K562 (cell line): ENCODE data around the gene PSMG3. TPM values are rescaled to one million over a fixed set of nuclear protein-coding genes. Genes with fewer than 3 reads are reported as not detected.

Experiments
- ATAC-seq: fragments of 200-7000 bp; cut with Tn5 transposase; 3 replicates; pipeline ENCODE4 v1.9.1; 2020; ENCODE audit warnings: moderate library complexity
- BruUV-seq: library from RNA; stranded (reverse); fragments of 400-500 nt; replicated peaks from 2 replicates; lab custom pipeline; 2021; lab: Mats Ljungman, UMichigan
- CTCF ChIA-PET: fragments of 300-600 bp; formaldehyde crosslinking; extraction: SDS; loops from one replicate; lab custom pipeline; 2021; ENCODE audit warnings: low intra/inter-chr PET ratio; lab: Yijun Ruan, JAX
- POLR2A ChIA-PET: fragments of 300-600, 350-650 bp; sonication (Branson Sonifier 250); formaldehyde crosslinking; extraction: SDS; loops from one replicate; lab custom pipeline; 2021; ENCODE audit warnings: antibody characterized with exemption, inconsistent platforms; lab: Yijun Ruan, JAX
- DNase-seq, 4 experiments: peaks; one replicate each; pipeline versions ENCODE4 v3.0.0 to v3.0.0-alpha.2; 2011 to 2018; ENCODE audit warnings: low spot score in 3 of 4, mixed read lengths in 3 of 4; ENCODE audit errors: extremely low read depth in 1 of 4
- FAIRE-seq: peaks from 2 replicates; lab custom pipeline; 2011; peaks lifted over from hg19 to GRCh38; lab: Jason Lieb, UNC
- H2AFZ ChIP-seq: 2 replicates; pipeline ENCODE4 v1.6.0; 2011; ENCODE audit warnings: low read depth, low read length, control low read depth, inconsistent platforms
- H3K27ac ChIP-seq: fragments of 200-600 bp; 3 replicates; pipeline ENCODE4 v1.8.0; 2011; ENCODE audit warnings: low read depth, mild to moderate bottlenecking, control low read depth, inconsistent platforms, low read length, moderate library complexity, mixed read lengths; ENCODE audit errors: extremely low read depth
- H3K27me3 ChIP-seq, 2 experiments: fragments of 300-600 bp in 1 of 2; 2 replicates in 1 of 2; 3 replicates in 1 of 2; pipeline versions ENCODE4 v1.6.0 to v1.8.0; 2011; ENCODE audit warnings: inconsistent platforms in 2 of 2, low read length in 2 of 2, mild to moderate bottlenecking in 1 of 2, mixed read lengths in 1 of 2, moderate library complexity in 1 of 2; ENCODE audit not compliant: control insufficient read depth in 2 of 2, insufficient read depth in 2 of 2
- H3K36me3 ChIP-seq: fragments of 300-600 bp; 3 replicates; pipeline ENCODE4 v1.8.0; 2011; ENCODE audit warnings: mild to moderate bottlenecking, low read length, inconsistent platforms; ENCODE audit not compliant: control insufficient read depth, insufficient read depth
- H3K4me1 ChIP-seq, 2 experiments: fragments of 200-600 bp in 1 of 2; replicated peaks in 1 of 2; 2 replicates in 1 of 2; 3 replicates in 1 of 2; pipeline versions ENCODE4 v1.5.1 to v1.8.0; 2011; ENCODE audit warnings: inconsistent platforms in 2 of 2, low read length in 2 of 2, mild to moderate bottlenecking in 1 of 2, mixed read lengths in 1 of 2, moderate library complexity in 1 of 2; ENCODE audit not compliant: control insufficient read depth in 2 of 2, insufficient read depth in 2 of 2
- H3K4me2 ChIP-seq: 2 replicates; pipeline ENCODE4 v1.6.1; 2011; ENCODE audit warnings: low read length, control low read depth, inconsistent platforms, mixed read lengths; ENCODE audit not compliant: insufficient read depth
- H3K4me3 ChIP-seq: fragments of 200-600 bp; sonication (generic), shearing (Covaris generic); 2 replicates; pipeline ENCODE4 v1.5.1; 2016; ENCODE audit warnings: control low read depth, inconsistent platforms
- H3K79me2 ChIP-seq: fragments of 200-600 bp; 3 replicates; pipeline ENCODE4 v1.8.0; 2011; ENCODE audit warnings: low read length, inconsistent platforms; ENCODE audit not compliant: control insufficient read depth, insufficient read depth
- H3K9ac ChIP-seq, 2 experiments: 2 replicates each; pipeline versions ENCODE4 v1.6.0 to v1.6.1; 2011; ENCODE audit warnings: low read depth in 2 of 2, low read length in 2 of 2, control low read depth in 1 of 2, inconsistent platforms in 1 of 2, mild to moderate bottlenecking in 1 of 2, mixed read lengths in 1 of 2; ENCODE audit not compliant: insufficient read depth in 1 of 2
- H3K9me1 ChIP-seq: one replicate; pipeline ENCODE4 v1.6.0; 2011; ENCODE audit warnings: inconsistent platforms, mild to moderate bottlenecking, low read length, moderate library complexity; ENCODE audit not compliant: control insufficient read depth, insufficient read depth
- H3K9me3 ChIP-seq: replicated peaks from 2 replicates; pipeline ENCODE4 v1.5.1; 2011; ENCODE audit warnings: low read depth, low read length, inconsistent platforms; ENCODE audit not compliant: control insufficient read depth, insufficient read depth
- H4K20me1 ChIP-seq: replicated peaks from 2 replicates; pipeline ENCODE4 v1.6.1; 2011; ENCODE audit warnings: low read length, inconsistent platforms, mixed read lengths; ENCODE audit not compliant: control insufficient read depth, insufficient read depth
- CLOCK ChIP-seq: fragments of 250-450 bp; sonication (Bioruptor Pico); IDR thresholded peaks from 2 replicates; pipeline ENCODE4 v1.4.0; 2020; ENCODE audit warnings: mild to moderate bottlenecking, moderate library complexity, borderline replicate concordance
- CREBBP ChIP-seq: IDR thresholded peaks from one replicate; pipeline ENCODE4 v1.6.1; 2012; ENCODE audit warnings: low read depth, mild to moderate bottlenecking, control low read depth, inconsistent platforms, low read length
- CXXC5 ChIP-seq: fragments of 250-450 bp; sonication (Bioruptor Pico); IDR thresholded peaks from 2 replicates; pipeline ENCODE4 v1.8.0; 2022; ENCODE audit warnings: inconsistent platforms, mild to moderate bottlenecking, moderate library complexity
- DNMT1 ChIP-seq: fragments of 450-650 bp; IDR thresholded peaks from 2 replicates; pipeline ENCODE4 v1.6.1; 2016; ENCODE audit warnings: antibody characterized with exemption, mild to moderate bottlenecking
- E2F3 ChIP-seq: fragments of 250-450 bp; sonication (Bioruptor Pico); IDR thresholded peaks from 2 replicates; pipeline ENCODE4 v1.4.0; 2020; ENCODE audit warnings: mild to moderate bottlenecking
- HEY1 ChIP-seq: fragments of 250-450 bp; sonication (Bioruptor Pico); IDR thresholded peaks from 2 replicates; pipeline ENCODE4 v1.5.0; 2020; ENCODE audit warnings: mild to moderate bottlenecking, moderate library complexity, borderline replicate concordance
- HLTF ChIP-seq: fragments of 450-650 bp; IDR thresholded peaks from 2 replicates; pipeline ENCODE4 v1.6.1; 2016
- L3MBTL2 ChIP-seq: fragments of 450-650 bp; IDR thresholded peaks from 2 replicates; pipeline ENCODE4 v1.6.1; 2016; ENCODE audit warnings: mild to moderate bottlenecking, moderate library complexity
- MCM5 ChIP-seq: fragments of 450-650 bp; IDR thresholded peaks from 2 replicates; pipeline ENCODE4 v1.6.1; 2016; ENCODE audit warnings: low read depth
- NKRF ChIP-seq: fragments of 450-650 bp; IDR thresholded peaks from 2 replicates; pipeline ENCODE4 v1.6.1; 2016; ENCODE audit warnings: borderline replicate concordance
- RAD21 ChIP-seq, 2 experiments: fragments of 250-450 bp in 1 of 2; fragments of 450-650 bp in 1 of 2; sonication (Bioruptor Pico) in 1 of 2; formaldehyde crosslinking in 1 of 2; IDR thresholded peaks in 1 of 2; conservative IDR thresholded peaks in 1 of 2; 2 replicates each; pipeline versions ENCODE4 v1.4.0 to v1.8.0; 2020 to 2022; ENCODE audit warnings: mild to moderate bottlenecking in 2 of 2, moderate library complexity in 1 of 2
- SIRT6 ChIP-seq: IDR thresholded peaks from one replicate; pipeline ENCODE4 v1.6.1; 2012; ENCODE audit warnings: low read depth, mild to moderate bottlenecking, control low read depth, inconsistent platforms, low read length, moderate library complexity
- SNRNP70 ChIP-seq: fragments of 200-400 bp; formaldehyde crosslinking; optimal IDR thresholded peaks from 2 replicates; pipeline ENCODE3; 2017; ENCODE audit warnings: low read depth, low read length
- SUPT5H ChIP-seq: fragments of 450-650 bp; IDR thresholded peaks from 2 replicates; pipeline ENCODE4 v1.6.1; 2016
- TBL1XR1 ChIP-seq, 2 experiments: IDR thresholded peaks; 2 replicates each; pipeline ENCODE4 v1.6.1; 2012; ENCODE audit warnings: improper control_type of control experiment in 2 of 2, low read length in 2 of 2, mild to moderate bottlenecking in 1 of 2
- YBX1 ChIP-seq: fragments of 450-650 bp; IDR thresholded peaks from 2 replicates; pipeline ENCODE4 v1.7.1; 2016; ENCODE audit warnings: mild to moderate bottlenecking
- ZNF121 ChIP-seq: sonication (generic); formaldehyde crosslinking; conservative IDR thresholded peaks from 2 replicates; pipeline ENCODE4 v1.8.0; 2022; ENCODE audit warnings: missing genetic modification reagents
- ZNF263 ChIP-seq: sonication (generic); formaldehyde crosslinking; IDR thresholded peaks from 2 replicates; pipeline ENCODE4 v1.8.0; 2022; ENCODE audit warnings: mild to moderate bottlenecking, missing genetic modification reagents, borderline replicate concordance
- ZNF589 ChIP-seq: fragments of 200-800 bp; sonication (Bioruptor generic); IDR thresholded peaks from 2 replicates; pipeline ENCODE4 v1.6.1; 2016; ENCODE audit warnings: low read depth, missing genetic modification characterization, missing compliant biosample characterization
- WGBS: fragments of 100-300 bp; shearing (Covaris generic); methylation state at CpG from one replicate; pipeline ENCODE4 v1.1.6; 2016; ENCODE audit warnings: low coverage, mixed read lengths; ENCODE audit not compliant: insufficient coverage; ENCODE audit errors: missing lambda C conversion rate; 5-methylcytosine and 5-hydroxymethylcytosine counted together
- in situ Hi-C: fragments of 300-500 bp; cut with MboI; formaldehyde crosslinking; loops from 4 replicates; pipeline ENCODE4 v1.15.0; 2018; ENCODE audit warnings: inconsistent platforms, mixed read lengths
- intact Hi-C: fragments of 100-400 bp; cut with micrococcal nuclease; formaldehyde crosslinking; loops from 2 replicates; pipeline ENCODE4 v1.14.2; 2022
- polyA plus RNA-seq, 8 experiments: library from polyadenylated mRNA; depleted of rRNA in 4 of 8; stranded (reverse) in 5 of 8; unstranded in 3 of 8; fragments of >200 nt; fragmentation: Nextera tagmentation in 2 of 8; fragmentation: Illumina TruSeq in 1 of 8; extraction: Ambion mirVana in 2 of 8; extraction: Trizol in 1 of 8; gene quantifications; 2 replicates each; pipeline versions ENCODE4 v1.2.1 to v1.2.3, GENCODE V29; 2011 to 2014; ENCODE audit warnings: inconsistent platforms in 1 of 8, missing spikeins in 1 of 8
- total RNA-seq, 7 experiments: library from RNA; depleted of rRNA in 6 of 7; stranded (reverse); fragments of >200 nt in 6 of 7; fragmentation: Illumina TruSeq in 2 of 7; extraction: Trizol in 2 of 7; gene quantifications; 2 replicates each; pipeline versions ENCODE4 v1.2.1 to v1.2.3, GENCODE V29; 2011 to 2021; ENCODE audit warnings: low replicate concordance in 1 of 7

PSMG3 gene
- total and polyA plus RNA-seq, 9 of the 15 experiments (the other 6 are each of a cell fraction or from before 2014, with no cell fraction given), result 34.8 to 122 (median 80.1) TPM

- H3K4me1 ChIP-seq, result peaks cover 0 to 15% of the 10 kb centered on the region in 2 experiments; a peak in 2 of 5 replicates
- no peak for DNase-seq
- no peaks in the 10 kb centered on the region for H3K79me2 ChIP-seq
- no peak overlapping the region for H3K9ac ChIP-seq
- TF ChIP-seq YBX1 (no peak), E2F3 (CRISPR knock-in tag) (no peak), HEY1 (no peak), NKRF (no peak), MCM5 (no peak), ZNF121 (CRISPR knock-in tag) (no peak), DNMT1 (no peak), SUPT5H (no peak), CREBBP (no peak), SIRT6 (no peak), SNRNP70 (no peak), ZNF589 (CRISPR knock-in tag) (no peak), RAD21 (CRISPR knock-in tag; conservative IDR thresholded peaks at IDR 0.05 in 1 of 2, IDR thresholded peaks at IDR 0.05 in 1 of 2) (no peak), ZNF263 (CRISPR knock-in tag) (no peak), L3MBTL2 (no peak), CXXC5 (CRISPR knock-in tag) (no peak), HLTF (no peak), CLOCK (CRISPR knock-in tag) (no peak), TBL1XR1 (IDR thresholded peaks at IDR 0.05; ENCODE audit: low read length in 2 of 2) (no peak)
- no peak overlapping the region for H3K4me3 ChIP-seq
- BruUV-seq, result no TSS peak
- 14% methylated on average over 17 of the region's 17 CpGs for WGBS
- ChIA-PET CTCF (no interaction called here), POLR2A (no interaction called here)
- H3K36me3 ChIP-seq, result no peaks in the 10 kb centered on the region
- no peak for FAIRE-seq
- intact Hi-C loops, result no loop called here
- peaks cover 2% of the 10 kb centered on the region for H3K9me3 ChIP-seq
- H3K4me2 ChIP-seq, result no peak overlapping the region
- H2AFZ ChIP-seq, result no peak overlapping the region
- in situ Hi-C loops, result no loop called here
- no peaks in the 10 kb centered on the region for H4K20me1 ChIP-seq
- H3K27ac ChIP-seq, result no peak overlapping the region
- no peak for ATAC-seq
- H3K9me1 ChIP-seq, result no peaks in the 10 kb centered on the region
- peaks cover 19 to 34% of the 10 kb centered on the region in 2 experiments; a peak in 4 of 5 replicates for H3K27me3 ChIP-seq
Measured at GRCh38 chr7:1523844-1524243, 46.0 kb downstream of the PSMG3 start.
